RWPE2 (cell line): Measurements from ENCODE around the gene CACNB1.

Source experiments
- ATAC-seq: fragments of 200-7000 bp; cut with Tn5 transposase; 3 replicates; pipeline ENCODE4 v1.9.1; 2021; ENCODE audit warnings: low read depth
- DNase-seq: peaks from one replicate; pipeline ENCODE4 v3.0.0-alpha.2; 2020; ENCODE audit warnings: low spot score
- H3K27ac ChIP-seq: fragments of 450-650 bp; 2 replicates; pipeline ENCODE4 v1.5.1; 2017; ENCODE audit warnings: mild to moderate bottlenecking; ENCODE audit not compliant: poor library complexity, severe bottlenecking
- H3K27me3 ChIP-seq: fragments of 250-450 bp; sonication (Bioruptor Pico); 2 replicates; pipeline ENCODE4 v1.5.1; 2021; ENCODE audit warnings: mild to moderate bottlenecking, moderate library complexity; ENCODE audit not compliant: insufficient read depth, poor library complexity, severe bottlenecking
- H3K36me3 ChIP-seq: fragments of 250-450 bp; sonication (Bioruptor Pico); 2 replicates; pipeline ENCODE4 v1.5.1; 2020; ENCODE audit warnings: low read depth, mild to moderate bottlenecking, moderate library complexity
- H3K4me1 ChIP-seq: fragments of 250-450 bp; sonication (Bioruptor Pico); 2 replicates; pipeline ENCODE4 v1.5.1; 2021; ENCODE audit warnings: mild to moderate bottlenecking, moderate library complexity; ENCODE audit not compliant: insufficient read depth, poor library complexity, severe bottlenecking
- H3K4me3 ChIP-seq: fragments of 250-450 bp; sonication (Bioruptor Pico); 2 replicates; pipeline ENCODE4 v1.5.1; 2021; ENCODE audit warnings: mild to moderate bottlenecking, moderate library complexity; ENCODE audit not compliant: severe bottlenecking
- H3K9me3 ChIP-seq: fragments of 250-450 bp; sonication (Bioruptor Pico); 2 replicates; pipeline ENCODE4 v1.5.1; 2021; ENCODE audit warnings: mild to moderate bottlenecking, moderate library complexity; ENCODE audit not compliant: severe bottlenecking
- CTCF ChIP-seq: fragments of 450-650 bp; IDR thresholded peaks from one replicate; pipeline ENCODE4 v1.5.1; 2017; ENCODE audit warnings: mild to moderate bottlenecking, moderate library complexity; ENCODE audit not compliant: poor library complexity, severe bottlenecking

Gene CACNB1

DNA sequence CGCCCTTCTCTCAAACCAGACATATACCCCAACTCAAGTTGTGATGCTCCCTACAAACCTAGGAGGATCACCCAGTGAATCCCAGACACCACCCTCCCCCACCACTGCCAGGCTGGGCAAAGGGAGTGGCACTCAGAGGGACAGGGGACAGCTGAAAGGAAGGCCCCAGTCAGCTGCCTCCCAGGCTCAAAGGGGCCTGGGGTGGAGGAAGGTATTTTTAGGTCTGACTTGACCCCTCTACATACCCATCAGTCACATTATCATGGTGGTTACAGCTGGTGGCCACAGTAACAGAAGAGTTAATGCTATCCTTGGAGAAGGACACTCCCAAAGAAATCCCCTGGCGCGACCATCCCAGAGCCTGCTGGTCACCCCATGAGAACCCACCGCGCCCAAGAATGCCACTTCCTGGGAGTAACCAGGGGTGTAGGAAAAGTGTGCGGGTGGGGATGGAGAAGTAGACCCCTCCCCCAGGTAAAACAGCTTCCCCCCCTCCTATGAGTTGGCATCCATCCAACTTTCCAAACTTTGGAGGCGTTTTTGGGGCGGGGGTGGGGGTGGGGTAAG is 1.1 kb downstream of the CACNB1 start:
- no peak for TF ChIP-seq CTCF
- DNase-seq: no peak
- Histone ChIP-seq H3K36me3 (peaks cover 35% of the 10 kb centered on the region), H3K4me1 (peaks cover under 1% of the 10 kb centered on the region), H3K4me3 (peak overlapping the region; percentile 64), H3K27ac (peak overlapping the region; percentile 78), H3K9me3 (no peaks in the 10 kb centered on the region), H3K27me3 (no peaks in the 10 kb centered on the region)
- no peak for ATAC-seq

- ATAC-seq (peak; percentile 15; the same call in 2 of the 3 replicates), DNase-seq (no peak)
- Histone ChIP-seq H3K4me3 (peak overlapping the region; percentile 64), H3K27ac (peak overlapping the region; percentile 78), H3K27me3 (no peaks in the 10 kb centered on the region), H3K4me1 (no peaks in the 10 kb centered on the region), H3K9me3 (no peaks in the 10 kb centered on the region), H3K36me3 (peaks cover 35% of the 10 kb centered on the region)
- TF ChIP-seq CTCF: no peak
Measured at GRCh38 chr17:39195568-39196160, 1.8 kb downstream of the CACNB1 start.

DNA sequence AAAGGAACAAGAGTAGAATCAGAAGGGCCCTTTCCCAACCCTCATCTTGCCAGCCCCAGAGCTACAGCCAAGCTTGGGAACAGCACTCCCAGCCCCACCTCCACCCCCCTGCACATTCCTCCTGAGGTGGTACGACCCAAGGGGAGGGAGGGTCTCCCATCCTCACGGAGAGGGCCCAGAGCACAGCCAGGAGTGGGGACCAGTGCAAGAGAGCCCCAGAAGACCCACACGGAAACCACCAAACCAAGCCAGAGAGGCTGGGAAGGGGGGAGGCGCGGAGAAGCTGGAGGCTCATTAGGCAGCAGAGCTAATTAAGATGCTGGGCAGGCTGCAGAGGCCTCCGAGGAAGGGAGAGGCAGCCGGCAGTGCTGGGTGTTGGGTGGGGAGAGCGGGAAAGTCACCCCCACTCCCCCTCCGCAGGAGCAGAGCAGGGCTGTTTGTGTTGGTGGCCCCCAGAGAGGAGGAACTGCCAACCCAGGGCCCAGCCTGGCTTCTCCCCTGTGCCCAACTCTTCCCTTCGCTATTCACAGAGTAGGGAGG is 2.4 kb downstream of the CACNB1 start:
- no peak overlapping the region for H3K4me3 ChIP-seq
- DNase-seq: no peak
- no peak for ATAC-seq
- peaks cover 39% of the 10 kb centered on the region for H3K36me3 ChIP-seq
- H3K9me3 ChIP-seq: no peaks in the 10 kb centered on the region
- TF ChIP-seq CTCF: no peak
- H3K4me1 ChIP-seq: no peaks in the 10 kb centered on the region
- H3K27me3 ChIP-seq: no peaks in the 10 kb centered on the region
- peak overlapping the region; percentile 78 for H3K27ac ChIP-seq

GRCh38 chr17:39194089-39194984 is 3.1 kb downstream of the CACNB1 start:
- Histone ChIP-seq H3K27ac (no peak overlapping the region), H3K4me3 (no peak overlapping the region), H3K36me3 (peaks cover 46% of the 10 kb centered on the region), H3K9me3 (no peaks in the 10 kb centered on the region), H3K27me3 (no peaks in the 10 kb centered on the region), H3K4me1 (no peaks in the 10 kb centered on the region)
- DNase-seq (no peak), ATAC-seq (no peak)
- TF ChIP-seq CTCF: no peak
